ENCODE data around the gene LY9.

Gene LY9

GRCh38 chr1:160755911-160756848 lies 39.8 kb upstream of the LY9 start:
- no peaks in the 10 kb centered on the region for H3K9me3 ChIP-seq (ENCODE audit: severe bottlenecking)
- H3K4me3 ChIP-seq (ENCODE audit: low read depth, low read length): no peak overlapping the region
- TF ChIP-seq CTCF (IDR thresholded peaks at IDR 0.05; ENCODE audit: low read depth, low read length): no peak
- DNase-seq: no peak
- no peaks in the 10 kb centered on the region for H3K36me3 ChIP-seq
- no peak overlapping the region for H3K27ac ChIP-seq
- H3K27me3 ChIP-seq (ENCODE audit: insufficient read depth, low read depth, severe bottlenecking): peaks cover 86% of the 10 kb centered on the region

- Histone ChIP-seq H3K9me3 (ENCODE audit: severe bottlenecking) (no peaks in the 10 kb centered on the region), H3K27ac (no peak overlapping the region), H3K36me3 (no peaks in the 10 kb centered on the region), H3K27me3 (ENCODE audit: insufficient read depth, low read depth, severe bottlenecking) (peaks cover 88% of the 10 kb centered on the region), H3K4me3 (ENCODE audit: low read depth, low read length) (no peak overlapping the region)
- no peak for TF ChIP-seq CTCF (IDR thresholded peaks at IDR 0.05; ENCODE audit: low read depth, low read length)
- no peak for DNase-seq
Observed at GRCh38 chr1:160756849-160757201, 39.1 kb upstream of the LY9 start.

GRCh38 chr1:160758521-160758920 lies 37.5 kb upstream of the LY9 start:
- Histone ChIP-seq H3K27me3 (ENCODE audit: insufficient read depth, low read depth, severe bottlenecking) (peaks cover 88% of the 10 kb centered on the region), H3K9me3 (ENCODE audit: severe bottlenecking) (no peaks in the 10 kb centered on the region), H3K4me3 (ENCODE audit: low read depth, low read length) (no peak overlapping the region), H3K27ac (no peak overlapping the region), H3K36me3 (no peaks in the 10 kb centered on the region)
- no peak for DNase-seq
- TF ChIP-seq CTCF (IDR thresholded peaks at IDR 0.05; ENCODE audit: low read depth, low read length): no peak

- H3K36me3 ChIP-seq: no peaks in the 10 kb centered on the region
- H3K27me3 ChIP-seq (ENCODE audit: insufficient read depth, low read depth, severe bottlenecking): peaks cover 87% of the 10 kb centered on the region
- H3K27ac ChIP-seq: no peak overlapping the region
- no peak for DNase-seq
- no peak for TF ChIP-seq CTCF (IDR thresholded peaks at IDR 0.05; ENCODE audit: low read depth, low read length)
- H3K4me3 ChIP-seq (ENCODE audit: low read depth, low read length): no peak overlapping the region
- H3K9me3 ChIP-seq (ENCODE audit: severe bottlenecking): no peaks in the 10 kb centered on the region
Observed at GRCh38 chr1:160759740-160760139, 36.2 kb upstream of the LY9 start.

- Histone ChIP-seq H3K27me3 (ENCODE audit: insufficient read depth, low read depth, severe bottlenecking) (peaks cover 91% of the 10 kb centered on the region), H3K27ac (no peak overlapping the region), H3K9me3 (ENCODE audit: severe bottlenecking) (no peaks in the 10 kb centered on the region), H3K4me3 (ENCODE audit: low read depth, low read length) (no peak overlapping the region), H3K36me3 (no peaks in the 10 kb centered on the region)
- no peak for TF ChIP-seq CTCF (IDR thresholded peaks at IDR 0.05; ENCODE audit: low read depth, low read length)
- no peak for DNase-seq
Observed at GRCh38 chr1:160761046-160761445, 34.9 kb upstream of the LY9 start.
